Ovary (tissue), 9 donors: ENCODE data around the gene OR51B4. TPM values are rescaled to one million over a fixed set of nuclear protein-coding genes. Genes with fewer than 3 reads are reported as not detected.

Source experiments
- DNase-seq, 5 donors: peaks; one replicate each; pipeline ENCODE4 v3.0.0-alpha.2; 2019 to 2020
- H3K27ac ChIP-seq, 2 donors: fragments of 200-600 bp; one replicate each; pipeline versions ENCODE4 v1.5.1 to v1.8.0; 2019 to 2022
- H3K27me3 ChIP-seq: fragments of 200-600 bp; one replicate; pipeline ENCODE4 v1.8.0; 2022
- H3K36me3 ChIP-seq: fragments of 200-600 bp; sonication (generic); one replicate; pipeline ENCODE4 v1.5.1; 2019
- H3K4me1 ChIP-seq: one replicate; pipeline ENCODE4 v1.8.1; 2013; ENCODE audit warnings: mild to moderate bottlenecking, moderate library complexity; ENCODE audit not compliant: insufficient read depth
- H3K4me3 ChIP-seq: fragments of 200-600 bp; sonication (generic); one replicate; pipeline ENCODE4 v1.5.1; 2017
- H3K9me3 ChIP-seq, 2 donors: fragments of 200-600 bp in 1 of 2; sonication (generic) in 1 of 2; one replicate each; pipeline versions ENCODE4 v1.5.1 to v1.8.1; 2013 to 2019; ENCODE audit warnings: mild to moderate bottlenecking in 1 of 2, moderate library complexity in 1 of 2
- CTCF ChIP-seq, 3 donors: fragments of 450-650 bp in 2 of 3; fragments of 200-600 bp in 1 of 3; IDR thresholded peaks; one replicate each; pipeline versions ENCODE4 v1.5.1 to v1.8.0; 2016 to 2022; ENCODE audit warnings: antibody characterized with exemption in 3 of 3, mild to moderate bottlenecking in 1 of 3
- EP300 ChIP-seq: sonication (generic); formaldehyde crosslinking; IDR thresholded peaks from one replicate; pipeline ENCODE4 v1.6.1; 2017; ENCODE audit warnings: antibody characterized with exemption
- POLR2A ChIP-seq: fragments of 450-650 bp; IDR thresholded peaks from one replicate; pipeline ENCODE4 v1.6.1; 2017; ENCODE audit warnings: antibody characterized with exemption, mild to moderate bottlenecking, moderate library complexity
- whole genome bisulfite sequencing, 3 donors: extraction: QIAGEN DNeasy Blood & Tissue Kit in 1 of 3; methylation state at CpG; one replicate each; pipeline versions ENCODE4 v1.1.5 to v1.1.7; 2013 to 2017; 5-methylcytosine and 5-hydroxymethylcytosine counted together
- intact Hi-C, 4 donors: fragments of 100-400 bp; cut with DNase I; formaldehyde crosslinking; loops; one replicate each; pipeline versions ENCODE4 v1.11.0 to v1.15.1; 2022 to 2023
- polyA plus RNA-seq, 2 donors: library from polyadenylated mRNA; stranded (reverse); fragments of 200-250 nt in 1 of 2; fragments of 350-450 nt in 1 of 2; fragmentation: Illumina TruSeq in 1 of 2; extraction: RNeasy Lipid Tissue Mini Kit (QIAGEN cat#74804) in 1 of 2; gene quantifications; one replicate each; pipeline ENCODE4 v1.2.3, GENCODE V29; 2013 to 2014
- total RNA-seq, 7 donors: library from RNA; depleted of rRNA in 2 of 7; stranded (reverse); fragments of >200 nt in 2 of 7; fragmentation: NEBNext Ultra II Directional in 3 of 7; extraction: Animal tissue kit (Norgen Biotek cat#: 25700) in 3 of 7; gene quantifications; one replicate each; pipeline versions ENCODE4 v1.1.0 to v1.2.4, GENCODE V29; 2016 to 2023
- donor health status: DM: no; HTN: no; CAD: no; lungs with moderate emphysema.
- donor health status: DM: no; HTN: no; CAD: no.
- donor health status: Bipolar disorder and iron deficiency.
- donor health status: DM: yes; HTN: yes; CAD: no.
- donor health status: DM: no; HTN: no; CAD: no.
- donor health status: DM: yes; HTN: yes; CAD: no.

The OR51B4 gene
- total and polyA plus RNA-seq, 9 donors: 0.25 to 0.63 (median 0.46) TPM; not detected in 5

DNA sequence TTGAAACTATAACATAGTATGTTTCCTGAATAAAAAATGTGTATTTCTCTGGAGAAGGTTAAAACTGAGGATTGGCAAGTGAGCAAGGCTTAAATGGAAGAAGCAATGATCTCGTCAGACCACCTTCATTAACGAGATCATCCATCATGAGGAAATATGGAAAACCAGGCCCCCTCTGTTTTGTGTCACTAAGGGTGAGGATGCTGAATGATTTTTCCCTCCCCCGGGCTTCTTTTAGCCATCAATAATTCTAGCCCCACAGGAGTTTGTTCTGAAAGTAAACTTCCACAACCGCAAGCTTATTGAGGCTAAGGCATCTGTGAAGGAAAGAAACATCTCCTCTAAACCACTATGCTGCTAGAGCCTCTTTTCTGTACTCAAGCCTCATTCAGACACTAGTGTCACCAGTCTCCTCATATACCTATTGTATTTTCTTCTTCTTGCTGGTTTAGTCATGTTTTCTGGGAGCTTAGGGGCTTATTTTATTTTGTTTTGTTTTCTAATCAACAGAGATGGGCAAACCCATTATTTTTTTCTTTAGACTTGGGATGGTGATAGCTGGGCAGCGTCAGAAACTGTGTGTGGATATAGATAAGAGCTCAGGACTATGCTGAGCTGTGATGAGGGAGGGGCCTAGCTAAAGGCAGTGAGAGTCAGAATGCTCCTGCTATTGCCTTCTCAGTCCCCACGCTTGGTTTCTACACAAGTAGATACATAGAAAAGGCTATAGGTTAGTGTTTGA lies 26.2 kb downstream of the OR51B4 start:
- no peaks in the 10 kb centered on the region for H3K27me3 ChIP-seq
- H3K36me3 ChIP-seq: no peaks in the 10 kb centered on the region
- H3K4me1 ChIP-seq: no peaks in the 10 kb centered on the region
- H3K9me3 ChIP-seq: no peaks in the 10 kb centered on the region
- no peak for DNase-seq
- H3K27ac ChIP-seq: no peak overlapping the region
- no peak for TF ChIP-seq POLR2A
- no peak for TF ChIP-seq EP300
- no peak for TF ChIP-seq CTCF (IDR thresholded peaks at IDR 0.05)
- no peak overlapping the region for H3K4me3 ChIP-seq
- intact Hi-C loops: loop anchor here in 1 of 4 donors (10.0 kb wide), 1 partner anchor 359 kb away; no protein-coding TSS in a partner anchor
- 68 to 71% (median 70%) methylated on average over 6 of the region's 6 CpGs for WGBS, 3 donors

DNA sequence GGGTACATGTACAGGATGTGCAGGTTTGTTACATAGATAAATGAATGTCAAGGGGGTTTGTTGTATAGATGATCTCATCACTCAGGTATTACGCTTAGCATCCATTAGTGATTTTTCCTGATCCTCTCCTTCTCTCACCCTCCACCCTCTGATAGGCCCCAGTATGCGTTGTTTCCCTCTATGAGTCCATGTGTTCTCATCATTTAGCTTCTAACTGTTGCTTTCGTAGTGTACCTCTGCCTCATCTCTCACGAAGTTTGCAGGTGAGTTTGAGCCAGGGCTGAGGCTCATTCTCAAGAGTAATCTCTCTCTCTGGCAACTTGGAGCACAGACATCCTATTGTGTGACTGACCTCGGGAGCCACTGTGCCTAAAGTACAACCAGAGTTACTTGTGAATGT lies 27.4 kb downstream of the OR51B4 start:
- no peak overlapping the region for H3K27ac ChIP-seq
- 74 to 80% (median 79%) methylated on average over 5 of the region's 5 CpGs for WGBS, 3 donors
- no peaks in the 10 kb centered on the region for H3K9me3 ChIP-seq
- no peak for TF ChIP-seq CTCF (IDR thresholded peaks at IDR 0.05)
- TF ChIP-seq EP300: no peak
- no peak for TF ChIP-seq POLR2A
- intact Hi-C loops: loop anchor here in 1 of 4 donors (10.0 kb wide), 1 partner anchor 360 kb away; no protein-coding TSS in a partner anchor
- no peaks in the 10 kb centered on the region for H3K4me1 ChIP-seq
- H3K27me3 ChIP-seq: no peaks in the 10 kb centered on the region
- DNase-seq: no peak
- H3K4me3 ChIP-seq: no peak overlapping the region
- H3K36me3 ChIP-seq: no peaks in the 10 kb centered on the region

DNA sequence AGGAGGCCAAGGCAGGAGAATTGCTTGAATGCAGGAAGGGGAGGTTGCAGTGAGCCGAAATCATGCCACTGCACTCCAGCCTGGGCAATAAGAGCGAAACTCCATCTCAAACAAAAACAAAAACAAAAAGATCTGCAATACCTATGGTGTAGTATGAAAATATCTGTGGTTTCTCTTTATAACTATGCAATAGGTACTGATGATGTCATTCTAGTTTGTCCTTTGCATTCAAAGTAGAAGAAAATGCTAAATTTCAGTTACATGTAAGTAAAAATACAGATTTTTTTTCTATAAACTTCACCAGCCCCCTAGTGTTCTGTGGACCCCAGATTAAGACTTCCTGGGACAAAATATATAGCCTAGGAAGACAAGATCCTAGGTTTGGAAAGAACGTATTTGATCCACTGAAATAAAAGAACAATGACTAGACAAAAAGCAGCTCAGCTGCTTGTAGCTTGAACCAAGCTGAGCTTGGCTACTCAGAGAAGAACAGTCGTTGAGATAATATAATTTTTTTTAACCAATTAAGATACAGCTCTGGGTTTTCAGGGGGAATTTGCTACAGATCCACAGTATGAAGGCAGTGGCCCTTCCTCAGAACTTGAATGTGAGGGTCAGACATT lies 29.2 kb downstream of the OR51B4 start:
- intact Hi-C loops: loop anchor here in 1 of 4 donors (10.0 kb wide), 1 partner anchor 362 kb away; no protein-coding TSS in a partner anchor

GRCh38 chr11:5269715-5270147 lies 32.0 kb downstream of the OR51B4 start, which contains the start of gene HBE1:
HBE1 (minus strand) TSS chr11:5269945; CDS start chr11:5269890, 55 bp downstream.
- H3K27me3 ChIP-seq: no peaks in the 10 kb centered on the region

More for the DNA sequence above, 29.2 kb downstream of the OR51B4 start:
- Histone ChIP-seq H3K4me3 (no peak overlapping the region), H3K4me1 (no peaks in the 10 kb centered on the region), H3K27ac (no peak overlapping the region), H3K27me3 (no peaks in the 10 kb centered on the region), H3K36me3 (no peaks in the 10 kb centered on the region), H3K9me3 (no peaks in the 10 kb centered on the region)
- TF ChIP-seq CTCF (IDR thresholded peaks at IDR 0.05) (no peak), POLR2A (no peak), EP300 (no peak)
- DNase-seq: no peak
- WGBS, 3 donors: 64 to 74% (median 65%) methylated on average over 4 of the region's 4 CpGs

More at GRCh38 chr11:5269715-5270147, 32.0 kb downstream of the OR51B4 start, which contains the start of gene HBE1:
- Histone ChIP-seq H3K4me1 (no peaks in the 10 kb centered on the region), H3K36me3 (no peaks in the 10 kb centered on the region), H3K27ac (no peak within 1 kb of the TSS), H3K4me3 (no peak within 1 kb of the TSS), H3K9me3 (no peaks in the 10 kb centered on the region)
- TF ChIP-seq EP300 (no peak), POLR2A (no peak), CTCF (IDR thresholded peaks at IDR 0.05) (no peak)
- intact Hi-C loops: loop anchor here in 1 of 4 donors (10.0 kb wide), 1 partner anchor 365 kb away; no protein-coding TSS in a partner anchor
- no peak for DNase-seq
- 33 to 58% (median 52%) methylated on average over 4 of the region's 4 CpGs for WGBS, 3 donors
